H1 (cell line): ENCODE measurements around the gene CHST9. TPM values are rescaled to one million over a fixed set of nuclear protein-coding genes. Genes with fewer than 3 reads are reported as not detected.
"Not testable (repeated sequence)": the region's sequence is repeated elsewhere in the genome, so short reads cannot be mapped to it uniquely, and the experiment has no call there.

Experiments used
- CTCF ChIA-PET: fragments of 300-600 bp; sonication (Branson Sonifier 250); formaldehyde crosslinking; loops from one replicate; lab custom pipeline; 2021; ENCODE audit not compliant: partially characterized antibody; lab: Charles Lee
- POLR2A ChIA-PET: fragments of 300-600 bp; sonication (Branson Sonifier 250); formaldehyde crosslinking; loops from one replicate; lab custom pipeline; 2021; ENCODE audit warnings: inconsistent platforms; ENCODE audit not compliant: partially characterized antibody; lab: Charles Lee
- DNase-seq, 2 experiments: peaks; one replicate each; pipeline versions ENCODE4 v3.0.0 to v3.0.0-alpha.2; 2010 to 2022; ENCODE audit warnings: low spot score in 2 of 2, low read depth in 1 of 2, mixed read lengths in 1 of 2
- FAIRE-seq: peaks from 2 replicates; lab custom pipeline; 2011; peaks lifted over from hg19 to GRCh38; lab: Jason Lieb, UNC
- H2AFZ ChIP-seq: 2 replicates; pipeline ENCODE4 v1.8.1; 2012; ENCODE audit warnings: low read length, inconsistent platforms
- H2AK5ac ChIP-seq: 2 replicates; pipeline ENCODE4 v1.6.1; 2013; ENCODE audit warnings: low read depth, low read length
- H2BK120ac ChIP-seq: replicated peaks from 2 replicates; pipeline ENCODE3; 2013; ENCODE audit warnings: low read depth, low read length, inconsistent platforms
- H2BK12ac ChIP-seq: 2 replicates; pipeline ENCODE4 v1.6.1; 2013; ENCODE audit warnings: low read depth, low read length
- H2BK15ac ChIP-seq: 2 replicates; pipeline ENCODE4 v1.6.1; 2013; ENCODE audit warnings: low read length
- H2BK20ac ChIP-seq: 2 replicates; pipeline ENCODE4 v1.6.1; 2013; ENCODE audit warnings: low read length
- H2BK5ac ChIP-seq: 2 replicates; pipeline ENCODE4 v1.6.1; 2013; ENCODE audit warnings: low read depth, low read length
- H3K14ac ChIP-seq: 2 replicates; pipeline ENCODE4 v1.6.1; 2013; ENCODE audit warnings: inconsistent platforms; ENCODE audit not compliant: insufficient read length
- H3K18ac ChIP-seq: 2 replicates; pipeline ENCODE4 v1.6.1; 2013; ENCODE audit warnings: low read length; ENCODE audit errors: extremely low read depth
- H3K23ac ChIP-seq: 2 replicates; pipeline ENCODE4 v1.6.1; 2013; ENCODE audit warnings: inconsistent platforms; ENCODE audit not compliant: insufficient read length
- H3K23me2 ChIP-seq: 2 replicates; pipeline ENCODE4 v1.6.1; 2013; ENCODE audit warnings: low read depth, low read length
- H3K27ac ChIP-seq: 2 replicates; pipeline ENCODE4 v1.6.1; 2011; ENCODE audit warnings: low read depth, low read length, inconsistent platforms
- H3K27me3 ChIP-seq, 4 experiments: replicated peaks in 1 of 4; 1 replicate in 1 of 4; 2 replicates in 3 of 4; pipeline versions ENCODE4 v1.6.1 to v1.8.1; 2011 to 2013; ENCODE audit warnings: low read length in 3 of 4, mild to moderate bottlenecking in 3 of 4, inconsistent platforms in 2 of 4, mixed read lengths in 2 of 4, moderate library complexity in 1 of 4; ENCODE audit not compliant: control insufficient read depth in 3 of 4, insufficient read depth in 3 of 4; ENCODE audit errors: extremely low read depth in 1 of 4
- H3K36me3 ChIP-seq, 4 experiments: 2 replicates each; pipeline versions ENCODE4 v1.6.1 to v1.8.1; 2011 to 2013; ENCODE audit warnings: mild to moderate bottlenecking in 4 of 4, low read length in 3 of 4, moderate library complexity in 2 of 4, control low read depth in 1 of 4, inconsistent platforms in 1 of 4; ENCODE audit not compliant: insufficient read depth in 4 of 4, control insufficient read depth in 2 of 4
- H3K4ac ChIP-seq: replicated peaks from 2 replicates; pipeline ENCODE3; 2013; ENCODE audit warnings: low read length, low read depth, mixed read lengths, inconsistent platforms; ENCODE audit not compliant: insufficient read length
- H3K4me1 ChIP-seq, 4 experiments: replicated peaks in 1 of 4; 1 replicate in 1 of 4; 2 replicates in 3 of 4; pipeline versions ENCODE4 v1.6.1 to v1.8.1; 2011 to 2013; ENCODE audit warnings: low read length in 3 of 4, inconsistent platforms in 2 of 4, mixed read lengths in 1 of 4; ENCODE audit not compliant: insufficient read depth in 4 of 4, control insufficient read depth in 3 of 4
- H3K4me2 ChIP-seq, 2 experiments: 2 replicates each; pipeline versions ENCODE4 v1.6.1 to v1.8.1; 2011 to 2013; ENCODE audit warnings: low read depth in 2 of 2, low read length in 2 of 2, control low read depth in 1 of 2, inconsistent platforms in 1 of 2, mild to moderate bottlenecking in 1 of 2; ENCODE audit not compliant: insufficient read depth in 1 of 2
- H3K4me3 ChIP-seq, 4 experiments: fragments of 200-600, 300-600 bp in 1 of 4; sonication (generic), shearing (Covaris generic), sonication (Bioruptor Twin) in 1 of 4; 2 replicates each; pipeline versions ENCODE4 v1.5.1 to v1.8.1; 2011 to 2016; ENCODE audit warnings: low read length in 4 of 4, low read depth in 3 of 4, control low read depth in 2 of 4, inconsistent platforms in 2 of 4, mild to moderate bottlenecking in 2 of 4, mixed read lengths in 1 of 4, moderate library complexity in 1 of 4; ENCODE audit not compliant: insufficient read depth in 2 of 4; ENCODE audit errors: extremely low read depth in 1 of 4
- H3K56ac ChIP-seq: replicated peaks from 2 replicates; pipeline ENCODE3; 2013; ENCODE audit warnings: low read depth, mild to moderate bottlenecking, mixed read lengths, low read length, inconsistent platforms; ENCODE audit not compliant: insufficient read length
- H3K79me1 ChIP-seq: 2 replicates; pipeline ENCODE4 v1.6.1; 2013; ENCODE audit warnings: low read depth, low read length, control low read depth
- H3K79me2 ChIP-seq, 2 experiments: 2 replicates each; pipeline versions ENCODE4 v1.6.1 to v1.8.1; 2012 to 2013; ENCODE audit warnings: low read length in 2 of 2, mild to moderate bottlenecking in 2 of 2, inconsistent platforms in 1 of 2; ENCODE audit not compliant: insufficient read depth in 2 of 2, control insufficient read depth in 1 of 2
- H3K9ac ChIP-seq, 4 experiments: replicated peaks in 1 of 4; 1 replicate in 1 of 4; 2 replicates in 3 of 4; pipeline versions ENCODE4 v1.6.1 to v1.8.1; 2011 to 2013; ENCODE audit warnings: low read depth in 3 of 4, low read length in 3 of 4, control low read depth in 2 of 4, mild to moderate bottlenecking in 2 of 4, moderate library complexity in 2 of 4, inconsistent platforms in 1 of 4; ENCODE audit errors: extremely low read depth in 1 of 4
- H3K9me3 ChIP-seq, 2 experiments: 2 replicates each; pipeline versions ENCODE4 v1.6.1 to v1.8.1; 2012 to 2013; ENCODE audit warnings: mild to moderate bottlenecking in 2 of 2, moderate library complexity in 2 of 2, control low read depth in 1 of 2, inconsistent platforms in 1 of 2, low read depth in 1 of 2, low read length in 1 of 2, mixed read lengths in 1 of 2; ENCODE audit not compliant: insufficient read depth in 2 of 2
- H4K20me1 ChIP-seq, 2 experiments: replicated peaks in 1 of 2; 2 replicates each; pipeline versions ENCODE3 to v1.8.1; 2011 to 2013; ENCODE audit warnings: inconsistent platforms in 2 of 2, low read length in 2 of 2, mild to moderate bottlenecking in 1 of 2; ENCODE audit not compliant: insufficient read depth in 2 of 2, control insufficient read depth in 1 of 2
- H4K5ac ChIP-seq: 2 replicates; pipeline ENCODE4 v1.6.1; 2013; ENCODE audit warnings: low read length, low read depth, mixed read lengths, inconsistent platforms; ENCODE audit not compliant: insufficient read length
- H4K8ac ChIP-seq: 2 replicates; pipeline ENCODE4 v1.8.0; 2013; ENCODE audit warnings: mild to moderate bottlenecking, moderate library complexity, low read length, inconsistent platforms; ENCODE audit not compliant: insufficient read depth; ENCODE audit errors: extremely low read depth
- H4K91ac ChIP-seq: replicated peaks from 2 replicates; pipeline ENCODE3; 2013; ENCODE audit warnings: low read length, mixed read lengths, inconsistent platforms; ENCODE audit not compliant: insufficient read length
- WGBS, 2 experiments: shearing (Covaris generic) in 1 of 2; methylation state at CpG; one replicate each; pipeline versions ENCODE4 v1.1.6 to v1.1.7; 2013 to 2015; ENCODE audit warnings: low lambda C conversion rate in 2 of 2, mixed read lengths in 2 of 2, inconsistent platforms in 1 of 2, low coverage in 1 of 2, missing lambda C conversion rate in 1 of 2; ENCODE audit not compliant: insufficient replicate concordance in 2 of 2, insufficient coverage in 1 of 2, insufficient read length in 1 of 2; ENCODE audit errors: extremely low coverage in 1 of 2, missing lambda C conversion rate in 1 of 2; 5-methylcytosine and 5-hydroxymethylcytosine counted together
- polyA plus RNA-seq, 7 experiments: library from polyadenylated mRNA; depleted of rRNA in 3 of 7; stranded (reverse) in 5 of 7; unstranded in 2 of 7; fragments of >200 nt in 5 of 7; fragments of 200-250 nt in 2 of 7; gene quantifications; 1 replicate in 5 of 7; 2 replicates in 1 of 7; 4 replicates in 1 of 7; pipeline versions ENCODE4 v1.2.1 to v1.2.3, GENCODE V29; 2011 to 2013; ENCODE audit warnings: missing spikeins in 2 of 7, mixed read lengths in 2 of 7
- total RNA-seq: library from RNA; stranded (reverse); fragmentation: NEBNext Ultra II Directional; extraction: Animal tissue kit (Norgen Biotek cat#: 25700); gene quantifications from 2 replicates; pipeline ENCODE4 v1.2.1, GENCODE V29; 2021

Gene CHST9
- total and polyA plus RNA-seq, 2 of the 8 experiments (the other 6 are each of a cell fraction or from before 2014, with no cell fraction given) = 3.2 to 24.3 TPM

DNA sequence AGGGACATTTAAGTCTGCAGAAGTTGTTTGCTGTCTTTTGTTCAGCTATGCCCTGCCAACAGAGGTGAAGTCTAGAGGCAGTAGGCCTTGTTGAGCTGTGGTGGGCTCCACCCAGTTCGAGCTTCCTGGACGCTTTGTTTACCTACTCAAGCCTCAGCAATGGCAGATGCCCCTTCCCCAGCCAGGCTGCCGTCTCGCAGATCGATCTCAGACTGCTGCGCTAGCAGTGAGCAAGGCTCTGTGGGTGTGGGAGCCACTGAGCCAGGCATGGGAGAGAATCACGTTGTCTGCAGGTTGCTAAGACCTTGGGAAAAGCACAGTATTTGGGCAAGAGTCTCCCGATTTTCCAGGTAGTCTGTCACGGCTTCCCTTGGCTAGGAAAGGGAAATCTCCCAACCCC, 91.8 kb downstream of the CHST9 start:
- H3K36me3 ChIP-seq, POLR2A ChIA-PET, H3K9me3 ChIP-seq, H3K79me1 ChIP-seq, DNase-seq, H4K8ac ChIP-seq, H3K23me2 ChIP-seq, H2BK12ac ChIP-seq, H3K14ac ChIP-seq, H3K9ac ChIP-seq, H4K91ac ChIP-seq, H3K4me1 ChIP-seq, H2AK5ac ChIP-seq, H3K27me3 ChIP-seq, H3K79me2 ChIP-seq, H2BK120ac ChIP-seq, H3K56ac ChIP-seq, H2BK5ac ChIP-seq, H3K18ac ChIP-seq, H3K4me3 ChIP-seq, H2AFZ ChIP-seq, H3K4me2 ChIP-seq, H3K23ac ChIP-seq, H4K20me1 ChIP-seq, H2BK15ac ChIP-seq, FAIRE-seq, H3K4ac ChIP-seq, H4K5ac ChIP-seq, H2BK20ac ChIP-seq, H3K27ac ChIP-seq: not testable (repeated sequence)
- CTCF ChIA-PET = interaction anchor here (1.8 kb wide), 1 partner anchor 88 kb away, joined by 5 read pairs; no protein-coding TSS in a partner anchor
- WGBS, 2 experiments = 91% methylated on average over 9 of the region's 9 CpGs; no CpG with 5 or more reads in 1 of the 2 experiments
